GM21737 (cell line): ENCODE measurements around the gene CROT.

Experiments used
- ATAC-seq: cut with Tn5 transposase; IDR thresholded peaks from one replicate; pipeline ENCODE4 v1.9.1; 2021; ENCODE audit warnings: mild to moderate bottlenecking, moderate library complexity; ENCODE audit not compliant: unreplicated experiment

Gene CROT

DNA sequence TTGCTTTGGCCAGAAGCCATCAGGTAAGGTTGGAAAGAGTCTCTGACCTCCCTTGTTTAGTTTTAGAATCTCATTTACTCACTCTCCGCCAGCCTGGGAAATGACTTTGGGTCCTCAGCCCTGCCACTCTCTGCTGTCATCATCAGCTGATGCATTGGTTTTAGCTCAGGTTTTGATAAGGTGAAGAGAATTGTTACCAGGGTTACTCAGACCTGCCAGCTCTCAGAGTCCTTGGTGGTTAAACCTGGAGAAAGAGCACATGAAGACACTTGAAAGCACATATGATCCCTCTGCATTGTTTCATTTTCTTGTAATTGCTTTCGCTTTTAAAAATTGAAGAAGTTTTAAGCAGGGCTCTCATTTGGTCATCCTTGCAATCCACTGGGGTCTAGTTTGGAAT, 4.0 kb upstream of the CROT start:
- ATAC-seq, result no peak

DNA sequence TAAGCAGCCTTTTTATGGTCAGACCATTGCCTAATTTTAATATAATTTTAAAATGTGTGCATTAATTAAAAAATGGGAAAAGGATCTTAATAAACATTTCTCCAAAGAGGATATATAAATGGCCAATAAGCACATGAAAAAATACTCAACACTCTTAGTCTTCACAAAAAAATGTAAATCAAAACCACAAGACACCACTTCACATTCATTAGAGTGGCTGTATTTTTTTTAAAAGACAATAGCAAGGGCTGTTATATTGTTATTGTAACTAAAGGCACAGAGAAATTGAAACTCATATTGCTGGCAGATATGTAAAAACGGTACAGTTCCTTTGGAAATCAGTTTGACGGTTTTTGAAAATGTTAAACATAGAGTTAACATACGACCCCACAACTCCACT, 3.2 kb upstream of the CROT start:
- ATAC-seq, result no peak

DNA sequence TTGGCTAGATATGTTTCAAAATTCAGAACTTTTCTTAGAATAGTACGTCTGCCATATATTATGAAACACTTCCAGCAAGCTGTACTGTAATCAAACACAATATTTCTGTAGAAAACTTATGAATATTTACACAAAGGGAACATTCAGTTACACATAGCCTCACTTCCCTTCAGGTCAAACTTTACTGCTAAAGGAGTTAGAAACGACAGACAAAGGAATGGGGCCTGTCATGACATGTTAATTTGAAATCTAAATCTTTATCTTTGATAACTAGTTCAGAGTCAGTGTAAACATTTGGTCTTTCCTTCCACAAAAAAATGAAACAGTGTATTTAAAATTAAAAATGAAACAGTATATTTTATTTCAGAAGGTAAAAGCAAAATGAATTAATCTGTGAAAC, 1.0 kb upstream of the CROT start:
- ATAC-seq, result no peak

DNA sequence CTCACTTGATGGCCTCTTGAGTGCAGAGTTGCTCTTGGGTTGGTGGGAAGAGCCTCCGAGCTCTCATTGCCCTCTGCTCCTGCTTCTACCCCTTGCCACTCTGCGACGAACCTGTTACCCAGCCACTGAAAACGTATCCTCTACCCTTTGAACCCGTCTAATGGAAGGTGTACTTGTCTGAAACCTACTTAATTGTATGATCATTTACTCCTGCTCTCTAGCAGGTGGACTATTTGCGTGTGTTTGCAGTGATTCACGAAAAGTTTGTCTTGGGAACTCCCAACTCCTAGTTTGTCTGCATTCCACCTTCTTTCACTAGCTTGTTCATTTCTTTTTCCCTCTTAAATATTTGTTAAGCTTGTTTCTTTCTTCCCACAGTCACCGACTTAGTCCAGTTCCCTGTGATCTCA, 503 bp downstream of the CROT start:
- ATAC-seq, result no peak

DNA sequence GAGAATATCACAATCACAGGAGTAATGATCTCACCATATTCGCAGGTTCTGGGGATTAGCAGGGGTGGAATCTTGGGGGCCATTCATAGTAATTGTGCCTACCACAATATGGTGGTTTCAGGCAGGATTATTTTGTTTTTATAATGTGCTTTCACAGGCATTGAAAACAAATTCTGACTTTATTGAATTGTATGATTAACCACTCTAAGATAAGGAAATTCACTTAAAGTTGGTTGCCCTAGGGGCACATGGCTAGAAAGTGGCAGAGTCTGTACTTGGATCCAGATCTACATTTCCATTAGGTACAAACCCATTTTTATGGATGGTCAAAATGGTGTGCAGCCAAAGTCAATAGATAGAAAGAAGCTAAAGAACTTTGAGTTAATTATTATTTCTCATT, 1.7 kb downstream of the CROT start:
- no peak for ATAC-seq

DNA sequence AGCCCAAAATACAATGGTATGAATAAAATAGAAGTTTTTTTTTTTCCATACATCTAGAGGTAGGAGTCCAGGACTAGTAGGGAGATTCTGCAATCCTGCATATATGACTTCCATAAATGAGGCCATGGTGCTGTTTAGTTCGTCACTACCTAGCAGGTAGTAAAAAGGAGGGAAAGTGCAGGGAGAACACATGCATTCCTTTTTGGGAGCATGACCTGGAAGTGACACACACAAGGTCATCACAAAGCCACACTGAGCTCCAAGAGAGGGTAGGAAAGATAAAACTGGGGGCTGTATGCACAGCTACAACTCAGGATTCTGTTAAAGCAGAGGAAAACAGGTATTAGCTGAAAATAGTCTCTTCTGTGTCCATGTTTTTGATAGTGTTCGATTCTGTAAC, 2.2 kb downstream of the CROT start:
- no peak for ATAC-seq

DNA sequence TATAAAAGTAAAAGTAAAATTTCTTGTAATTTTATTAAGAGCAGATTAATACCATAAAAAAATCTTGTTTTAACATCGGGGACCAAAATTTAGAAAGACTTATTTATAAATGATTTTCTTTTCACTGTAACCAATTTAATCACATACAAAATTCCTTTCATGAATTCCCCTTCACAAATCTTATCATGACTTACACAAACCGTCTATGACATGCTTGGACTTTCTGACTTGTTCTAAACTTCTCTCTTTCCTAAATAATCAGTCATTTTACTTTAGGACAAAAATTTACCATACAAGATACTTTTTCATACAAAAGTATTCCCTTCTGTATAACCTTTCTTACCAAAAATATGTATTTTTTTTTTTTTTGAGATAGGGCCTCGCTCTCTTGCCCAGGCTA, 9.3 kb downstream of the CROT start:
- no peak for ATAC-seq

DNA sequence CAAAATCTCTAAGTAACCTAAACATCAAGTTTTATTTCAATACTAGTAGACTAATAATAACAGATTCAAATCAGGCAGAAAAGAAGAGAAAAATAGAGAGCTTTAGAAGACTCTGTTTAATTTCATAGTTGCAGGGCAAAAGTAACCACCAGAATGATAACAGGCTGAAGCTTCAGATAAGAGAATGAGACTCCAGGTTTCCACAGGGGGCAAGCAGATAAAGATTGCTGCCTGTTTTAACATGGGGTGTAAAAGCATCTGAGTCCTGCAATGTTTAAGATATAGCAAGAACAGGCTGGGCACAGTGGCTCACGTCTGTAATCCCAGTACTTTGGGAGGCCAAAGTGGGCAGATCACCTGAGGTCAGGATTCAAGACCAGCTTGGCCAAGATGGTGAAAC, 11.0 kb downstream of the CROT start:
- no peak for ATAC-seq

DNA sequence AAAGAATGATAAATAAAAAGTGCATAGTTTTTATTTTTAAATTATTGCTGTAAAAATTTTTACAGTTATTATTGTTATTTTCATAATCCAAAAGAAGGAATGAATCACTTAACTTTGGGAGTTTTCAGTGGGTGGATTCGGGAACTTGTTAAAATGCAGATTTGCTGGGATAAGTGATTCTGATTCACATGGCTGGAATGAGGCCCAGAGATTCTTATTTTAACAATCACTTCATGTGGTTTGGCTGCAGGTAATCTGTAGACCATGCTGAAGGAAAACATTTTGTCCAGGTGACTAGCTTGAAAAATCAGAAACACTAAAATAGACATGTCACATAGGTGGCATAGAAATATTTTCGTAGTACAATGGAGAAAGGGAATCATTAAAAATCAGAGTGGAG, 13.9 kb downstream of the CROT start:
- ATAC-seq, result no peak

DNA sequence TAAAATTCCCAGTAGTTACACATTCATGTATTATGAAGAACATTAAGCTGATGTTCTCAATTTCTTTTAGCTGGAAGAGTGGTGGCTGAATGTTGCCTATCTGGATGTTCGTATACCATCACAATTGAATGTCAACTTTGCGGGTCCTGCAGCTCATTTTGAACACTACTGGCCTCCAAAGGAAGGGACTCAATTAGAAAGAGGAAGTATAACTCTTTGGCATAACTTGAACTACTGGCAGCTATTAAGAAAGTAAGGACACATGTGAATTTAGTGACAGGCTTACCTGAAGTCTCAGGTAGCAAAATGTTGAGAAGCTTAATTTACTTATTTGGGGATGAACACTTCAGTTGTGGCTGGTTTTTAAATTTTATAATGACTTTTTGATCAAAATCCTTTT, 15.9 kb downstream of the CROT start:
- no peak for ATAC-seq

DNA sequence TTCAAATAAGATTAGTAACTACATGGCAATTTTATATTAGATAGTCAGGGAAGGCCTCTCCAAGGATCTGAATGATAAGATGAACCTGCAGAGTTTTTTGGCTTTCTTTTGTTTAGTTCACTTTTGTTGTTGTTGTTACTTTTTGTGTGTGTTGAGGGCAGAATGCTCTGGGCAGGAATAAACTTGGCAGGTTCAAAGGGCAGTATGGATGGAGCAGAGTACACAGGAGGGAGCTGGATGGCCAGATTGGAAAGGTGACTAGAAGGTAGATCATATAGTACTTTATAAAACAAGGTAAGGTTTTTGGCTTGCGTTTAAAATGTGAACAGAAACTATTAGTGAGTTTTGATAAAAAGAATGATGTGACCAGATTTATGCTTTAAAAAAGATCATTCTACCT, 17.9 kb downstream of the CROT start:
- ATAC-seq, result no peak

DNA sequence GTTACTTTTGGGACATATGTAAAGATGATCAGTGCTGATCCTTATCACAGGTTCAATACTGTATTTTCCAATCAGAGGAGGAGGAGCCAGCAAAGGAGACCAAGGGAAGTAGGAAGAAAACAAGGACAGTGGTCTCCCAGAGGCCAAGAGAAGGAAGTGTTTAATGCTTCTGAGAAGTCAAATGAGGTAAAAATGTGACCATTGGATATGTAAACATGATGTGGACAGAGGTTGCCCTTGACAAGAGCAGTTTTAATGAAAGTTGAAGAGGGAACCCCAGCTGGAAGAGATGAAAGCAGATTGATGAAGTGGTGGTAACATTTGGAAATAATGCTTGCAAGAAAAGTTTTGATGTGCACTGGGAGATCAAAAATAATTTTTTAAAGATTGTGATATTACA, 18.8 kb downstream of the CROT start:
- ATAC-seq, result no peak

DNA sequence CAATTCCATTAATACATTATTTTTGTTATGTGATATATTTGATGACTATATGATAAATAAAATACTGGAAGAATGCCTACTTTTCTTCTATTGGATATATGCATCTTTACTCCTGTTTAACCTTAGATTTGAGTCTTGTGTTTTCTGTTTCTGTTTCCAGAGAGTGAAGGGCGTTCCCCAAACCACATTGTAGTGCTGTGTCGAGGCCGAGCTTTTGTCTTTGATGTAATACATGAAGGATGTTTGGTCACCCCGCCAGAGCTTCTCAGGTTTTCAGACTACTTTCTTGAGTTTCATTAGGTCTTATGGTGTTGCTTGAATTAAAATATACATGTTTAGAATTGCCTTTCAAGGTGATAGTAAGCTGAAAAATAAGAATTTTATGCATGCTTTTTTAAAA, 23.8 kb downstream of the CROT start:
- ATAC-seq, result no peak

DNA sequence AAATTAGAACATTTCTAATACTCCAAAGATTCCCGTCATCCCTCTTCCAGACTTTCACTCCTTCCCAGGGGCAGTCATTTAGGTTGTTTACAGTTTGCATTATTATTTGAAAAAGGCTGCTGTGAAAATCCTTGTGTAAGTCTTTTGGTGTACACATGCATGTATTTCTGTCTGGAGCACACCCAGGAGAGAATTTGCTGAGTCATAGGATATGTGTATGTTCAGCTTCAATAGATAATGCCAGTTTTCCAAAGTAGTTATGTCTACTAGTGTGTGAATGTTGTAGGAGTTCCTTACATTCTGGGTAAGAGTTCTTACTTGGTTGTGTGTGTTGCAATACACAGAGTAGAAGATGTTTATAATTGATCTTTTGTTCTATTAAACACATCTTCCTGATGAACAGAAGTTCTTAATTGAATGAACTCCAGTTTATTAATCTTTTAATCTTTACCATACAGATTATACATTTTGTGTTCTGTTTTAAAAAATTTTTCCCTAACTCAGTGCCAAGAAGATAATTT, 25.3 kb downstream of the CROT start:
- no peak for ATAC-seq

DNA sequence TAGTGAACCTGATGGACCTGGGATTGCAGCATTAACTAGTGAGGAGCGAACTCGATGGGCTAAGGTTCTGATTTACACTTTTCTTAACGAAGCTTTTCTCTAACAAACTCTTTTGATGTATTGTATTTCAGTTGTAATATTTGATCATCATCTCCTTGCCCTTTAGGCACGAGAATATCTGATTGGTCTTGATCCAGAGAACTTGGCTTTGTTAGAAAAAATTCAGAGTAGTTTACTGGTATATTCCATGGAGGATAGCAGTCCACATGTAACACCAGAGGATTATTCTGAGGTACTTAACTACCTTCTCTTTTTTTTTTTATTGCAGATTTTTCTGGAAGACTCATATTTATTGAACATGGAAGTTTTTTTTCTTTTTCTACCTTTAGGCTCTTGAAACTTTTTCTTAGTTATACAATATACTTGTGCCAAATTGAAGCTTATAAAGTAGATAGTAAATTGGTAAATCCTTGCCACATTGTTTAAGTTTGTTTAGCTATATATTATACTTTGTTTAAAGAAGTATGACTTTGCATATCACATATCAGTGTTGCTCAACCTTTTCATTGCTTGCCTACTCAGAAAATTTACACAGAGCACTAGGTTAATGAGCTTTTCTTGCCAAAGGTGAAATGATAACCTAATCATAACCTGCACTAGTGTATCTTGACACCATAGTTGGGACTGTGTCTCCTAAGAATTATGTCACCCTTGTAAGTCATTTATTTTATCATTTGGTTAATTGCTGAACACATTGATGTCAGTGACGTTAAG, 30.4 kb downstream of the CROT start:
- no peak for ATAC-seq

DNA sequence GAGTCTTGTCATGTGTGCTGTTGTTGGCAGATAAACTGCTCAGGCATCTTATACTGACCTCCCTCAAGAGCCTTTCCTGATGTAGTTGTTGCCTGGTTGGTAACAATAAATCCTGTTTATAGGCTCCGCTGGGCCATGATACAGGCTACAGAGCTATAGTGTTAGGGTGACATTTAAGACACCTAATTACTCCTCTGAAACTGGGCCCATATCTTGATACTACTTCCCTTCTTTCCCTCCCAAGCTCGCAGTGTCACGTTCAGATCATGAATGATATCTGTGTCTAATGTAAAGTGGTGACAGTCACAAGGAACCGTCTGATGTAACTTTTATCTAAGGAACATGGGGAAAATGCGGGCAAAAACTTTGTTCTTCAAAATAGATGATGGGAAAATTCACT, 35.4 kb downstream of the CROT start:
- ATAC-seq, result no peak

DNA sequence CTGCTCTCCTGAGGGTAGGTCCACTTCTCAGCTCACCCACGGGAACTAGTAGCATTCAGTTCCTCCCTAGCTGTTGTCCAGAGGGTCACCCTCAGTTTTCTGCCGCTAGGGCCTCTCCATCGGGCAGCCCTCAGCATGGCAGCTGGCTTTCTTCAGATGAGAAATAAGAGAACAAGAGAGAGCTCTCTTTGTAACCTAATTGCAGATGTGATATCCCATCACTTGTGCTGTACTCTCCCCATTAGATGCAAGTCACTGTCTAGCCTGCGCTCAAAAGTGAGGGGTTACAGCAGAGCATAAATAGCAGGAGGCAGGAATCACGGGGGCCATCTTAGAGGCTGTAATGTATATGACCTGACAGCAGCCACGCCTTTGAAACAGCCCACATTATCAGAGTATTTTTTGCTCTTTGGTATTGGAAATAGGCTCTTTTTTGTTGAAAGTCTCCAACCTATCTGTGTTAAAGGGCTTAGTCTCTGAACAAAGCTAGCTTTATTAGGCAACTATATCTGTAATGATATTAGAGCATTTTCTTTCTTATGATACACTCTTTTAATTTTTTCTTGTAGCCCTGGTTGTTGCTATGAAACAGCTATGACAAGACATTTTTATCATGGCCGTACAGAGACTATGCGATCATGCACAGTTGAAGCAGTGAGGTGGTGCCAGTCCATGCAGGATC, 45.7 kb downstream of the CROT start:
- ATAC-seq, result no peak

DNA sequence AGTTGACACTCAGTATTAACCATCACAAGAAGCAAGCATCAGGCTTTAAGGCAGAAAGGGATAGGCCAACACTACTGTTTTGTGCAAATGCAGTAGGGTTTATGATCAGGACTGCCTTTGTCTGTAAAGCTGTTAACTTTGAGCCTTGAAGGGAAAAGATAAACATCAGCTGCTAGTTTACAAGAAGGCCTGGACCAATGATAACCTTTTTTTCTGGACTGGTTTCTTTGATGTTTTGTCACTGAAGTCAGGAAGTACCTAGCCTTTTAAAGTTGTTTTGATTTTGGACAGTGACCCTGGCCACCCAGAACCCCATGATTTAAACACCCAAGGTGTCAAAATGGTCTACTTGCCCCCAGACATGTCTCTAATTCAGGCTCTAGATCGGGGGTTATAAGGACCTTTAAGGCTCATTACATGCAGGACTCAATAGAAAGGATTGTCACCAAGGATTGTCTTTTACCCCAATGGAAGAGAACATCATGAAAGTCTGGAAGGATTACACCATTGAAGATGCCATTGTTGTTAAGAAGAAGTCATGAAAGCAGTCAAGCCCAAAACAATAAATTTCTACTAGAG, 50.1 kb downstream of the CROT start:
- no peak for ATAC-seq

DNA sequence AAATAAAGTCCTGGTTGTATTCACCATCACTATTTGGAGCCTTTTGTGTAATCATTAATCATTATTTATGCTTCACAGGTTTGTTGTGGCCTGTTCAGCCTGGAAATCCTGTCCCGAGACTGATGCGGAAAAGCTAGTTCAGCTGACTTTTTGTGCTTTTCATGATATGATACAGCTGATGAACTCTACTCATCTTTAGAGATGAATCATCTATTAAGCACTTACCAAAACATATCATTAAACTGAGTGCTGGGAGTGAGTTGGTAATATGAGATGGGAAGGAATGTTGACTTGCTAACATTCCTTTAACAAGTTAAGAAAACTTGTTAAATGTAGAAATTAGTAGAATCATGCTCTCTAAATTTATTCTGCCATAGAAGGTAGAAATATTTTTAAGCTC, 53.0 kb downstream of the CROT start:
- no peak for ATAC-seq

DNA sequence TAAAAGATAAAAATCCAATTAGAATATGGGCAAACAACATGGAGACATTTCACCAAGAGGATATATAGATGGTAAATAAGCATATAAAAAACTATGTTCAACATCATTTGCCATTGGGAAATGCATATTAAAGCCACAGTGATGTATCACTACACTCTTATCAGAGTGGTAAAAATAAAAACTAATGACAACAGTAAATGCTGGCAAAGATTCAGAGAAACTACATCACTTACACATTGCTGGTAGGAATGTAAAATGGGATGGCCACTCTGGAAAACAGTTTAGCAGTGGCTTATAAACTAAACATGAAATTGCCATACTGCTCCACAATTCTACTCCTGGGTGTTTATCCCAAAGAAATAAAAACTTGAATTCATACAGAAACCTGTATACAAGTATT, 59.2 kb downstream of the CROT start:
- no peak for ATAC-seq

DNA sequence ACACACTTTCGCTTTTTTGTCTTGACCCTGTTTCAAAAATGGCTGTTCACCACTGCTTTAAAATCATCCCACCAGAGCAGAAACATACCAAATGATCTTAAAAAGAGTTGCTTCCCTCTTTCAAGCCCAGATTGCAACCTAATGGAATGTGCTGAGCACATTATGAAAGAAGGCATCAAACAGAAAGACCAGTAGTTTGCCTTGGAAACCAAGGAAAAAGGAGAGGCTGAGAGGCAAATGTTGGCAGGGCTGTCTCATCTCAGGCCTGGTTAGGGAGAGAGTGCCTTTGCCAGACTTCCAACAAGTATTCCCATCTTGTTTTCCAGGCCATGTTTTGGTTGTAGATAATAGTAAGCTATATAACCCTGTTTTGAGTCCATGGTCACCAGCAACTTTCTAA, 65.7 kb downstream of the CROT start:
- ATAC-seq, result no peak

DNA sequence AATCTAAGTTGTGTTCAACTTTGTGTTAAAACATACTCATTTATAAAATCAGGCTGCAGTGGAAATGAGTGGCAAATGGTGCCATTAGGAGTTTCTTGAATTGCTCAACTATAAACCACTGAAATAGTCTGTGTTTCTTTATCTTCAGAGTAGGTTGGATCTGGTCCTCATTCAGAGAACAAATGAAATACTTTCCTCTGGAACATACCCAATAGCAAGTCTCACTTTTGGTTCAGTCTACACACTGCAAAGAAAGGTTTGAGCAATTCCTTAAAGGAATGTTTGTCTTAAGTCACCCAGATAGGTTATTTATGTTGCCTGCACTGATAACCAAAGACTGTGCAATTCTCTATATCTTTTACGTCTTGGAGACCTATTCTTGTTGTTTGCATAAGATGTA, 67.6 kb downstream of the CROT start:
- no peak for ATAC-seq
